DMS79 treated with DMSO at 0.1 percent for 48 hours (cell line): Measurements from ENCODE around the gene MYO1D.
"Not testable (repeated sequence)": the region's sequence is repeated elsewhere in the genome, so short reads cannot be mapped to it uniquely, and the experiment has no call there.

Experiments used
- DNase-seq: peaks from one replicate; lab custom pipeline; 2025; lab: John Stamatoyannopoulos, UW

The MYO1D gene

GRCh38 chr17:32727681-32728080, 149.2 kb downstream of the MYO1D start:
- no peak for DNase-seq

- DNase-seq = no peak
Observed at GRCh38 chr17:32725697-32726096, 151.2 kb downstream of the MYO1D start.

GRCh38 chr17:32723310-32723955, 153.5 kb downstream of the MYO1D start:
- DNase-seq = no peak

DNA sequence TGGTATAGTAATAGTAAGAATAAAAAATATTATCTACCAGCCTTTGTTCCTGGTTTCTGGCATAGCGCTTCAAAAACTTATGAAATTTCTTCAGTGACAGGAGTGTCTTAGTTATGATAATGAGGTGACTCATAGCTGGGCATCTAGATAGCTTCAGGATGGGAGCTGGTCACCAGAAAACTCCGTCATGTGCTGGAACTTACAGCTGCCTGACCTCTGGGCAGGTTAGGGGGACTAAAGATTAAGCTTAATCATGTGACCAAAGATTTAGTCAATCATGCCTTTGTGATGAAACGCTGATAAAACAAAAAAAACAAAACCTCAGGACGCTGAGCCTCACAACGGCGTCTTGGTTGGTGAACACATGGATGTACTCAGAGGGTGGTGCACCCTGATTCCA, 154.2 kb downstream of the MYO1D start:
- no peak for DNase-seq

GRCh38 chr17:32720671-32721070, 156.3 kb downstream of the MYO1D start:
- DNase-seq = no peak

DNA sequence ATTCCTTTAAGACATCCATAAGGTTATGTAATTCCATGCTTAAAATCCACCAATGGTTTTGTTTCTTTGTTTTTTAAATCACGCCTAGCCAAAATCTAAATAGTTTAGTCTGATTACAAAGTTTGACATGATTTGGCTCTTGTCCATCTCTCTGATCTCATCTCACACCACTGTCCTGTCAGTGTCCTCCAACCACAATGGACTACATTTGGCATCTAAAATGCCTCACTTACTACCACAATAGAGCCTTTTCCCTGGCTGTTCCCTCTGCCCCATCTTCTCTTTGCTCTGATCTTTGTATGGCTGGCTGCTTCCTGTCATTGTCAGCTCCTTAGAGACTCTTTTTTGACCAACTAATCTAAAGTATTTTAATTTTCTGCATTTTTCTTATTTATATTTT, 157.2 kb downstream of the MYO1D start:
- DNase-seq = no peak

GRCh38 chr17:32714922-32715321, 162.0 kb downstream of the MYO1D start:
- not testable (repeated sequence) for DNase-seq

- DNase-seq = not testable (repeated sequence)
Observed at GRCh38 chr17:32714206-32714605, 162.7 kb downstream of the MYO1D start.

DNA sequence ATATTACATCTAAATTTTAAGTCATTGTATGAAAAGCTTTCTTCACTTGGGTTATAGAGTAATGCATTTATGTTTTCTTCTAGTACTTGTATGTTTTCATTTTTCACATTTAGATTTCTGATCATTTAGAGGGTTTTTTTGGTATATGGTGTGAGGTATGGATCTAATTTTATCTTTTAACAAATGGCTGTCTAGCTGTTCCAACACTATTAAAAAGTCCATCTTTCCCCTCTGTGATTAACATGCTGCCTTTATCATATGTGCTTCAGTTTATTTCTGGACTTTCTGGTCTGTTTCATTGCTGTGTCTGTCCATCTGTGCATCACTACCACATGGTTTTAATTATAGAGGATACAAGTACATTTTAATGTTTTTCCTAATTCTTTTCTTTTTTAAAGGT, 163.8 kb downstream of the MYO1D start:
- DNase-seq = no peak

- no peak for DNase-seq
Observed at GRCh38 chr17:32709562-32709961, 167.4 kb downstream of the MYO1D start.

DNA sequence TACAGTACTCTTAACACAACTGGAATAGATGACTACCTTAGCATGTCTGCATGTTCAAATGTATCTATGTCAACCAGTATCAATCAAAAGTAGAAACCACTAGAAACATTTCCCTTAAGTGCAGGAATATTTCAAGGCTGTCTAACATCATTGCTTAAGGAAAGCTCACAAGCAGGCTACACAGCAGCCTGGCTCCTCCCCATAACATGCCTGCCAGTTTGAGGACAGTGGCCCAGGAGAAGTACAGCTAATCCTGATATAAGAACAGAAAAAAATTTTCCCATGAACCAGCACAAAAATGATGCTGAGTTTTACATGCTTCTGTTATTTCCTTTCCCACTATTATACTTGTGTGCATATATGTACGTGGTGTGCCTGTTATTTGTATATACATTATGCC, 175.1 kb downstream of the MYO1D start:
- no peak for DNase-seq

- DNase-seq = no peak
Observed at GRCh38 chr17:32699247-32699646, 177.7 kb downstream of the MYO1D start.

DNA sequence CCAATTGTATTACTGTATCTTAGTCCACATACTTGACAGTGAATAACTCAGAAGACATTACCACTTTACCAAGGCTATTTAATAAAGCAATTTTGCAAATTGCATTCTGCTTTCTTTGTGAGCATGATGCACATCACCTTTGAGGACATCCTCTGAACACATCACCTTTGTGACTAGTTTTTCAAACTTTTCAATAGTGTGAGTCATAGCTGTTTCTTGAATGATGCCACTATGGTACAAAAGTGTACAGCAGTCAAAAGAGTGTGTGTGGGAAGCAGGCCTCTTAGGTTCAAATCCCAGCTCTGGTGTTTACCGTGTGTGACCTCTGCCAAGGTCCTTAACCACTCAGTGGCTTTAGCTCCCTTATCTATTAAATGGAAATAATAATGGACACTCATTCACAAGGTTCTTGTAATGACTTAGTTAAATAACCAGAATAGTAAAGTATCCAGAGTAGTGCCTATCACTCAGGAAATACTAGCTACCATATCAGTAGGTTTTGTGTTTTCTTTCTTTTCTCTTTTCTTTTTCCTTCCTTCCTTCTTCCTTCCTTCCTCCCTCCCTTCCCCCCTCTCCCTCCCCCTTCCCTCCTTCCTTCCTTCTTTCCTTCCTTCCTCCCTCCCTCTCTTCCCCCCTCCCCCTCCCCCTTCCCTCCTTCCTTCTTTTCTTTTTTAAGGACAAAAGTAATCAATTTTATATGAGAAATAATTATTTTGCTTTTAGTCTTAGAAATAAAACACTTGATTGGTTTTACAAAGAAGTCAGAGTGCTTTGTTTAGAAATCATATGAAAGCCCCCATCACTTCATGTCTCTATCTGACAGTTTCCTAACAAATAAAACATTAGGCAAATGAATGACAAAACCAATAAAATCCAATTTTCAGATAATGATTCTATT, 178.9 kb downstream of the MYO1D start:
- DNase-seq = no peak

DNA sequence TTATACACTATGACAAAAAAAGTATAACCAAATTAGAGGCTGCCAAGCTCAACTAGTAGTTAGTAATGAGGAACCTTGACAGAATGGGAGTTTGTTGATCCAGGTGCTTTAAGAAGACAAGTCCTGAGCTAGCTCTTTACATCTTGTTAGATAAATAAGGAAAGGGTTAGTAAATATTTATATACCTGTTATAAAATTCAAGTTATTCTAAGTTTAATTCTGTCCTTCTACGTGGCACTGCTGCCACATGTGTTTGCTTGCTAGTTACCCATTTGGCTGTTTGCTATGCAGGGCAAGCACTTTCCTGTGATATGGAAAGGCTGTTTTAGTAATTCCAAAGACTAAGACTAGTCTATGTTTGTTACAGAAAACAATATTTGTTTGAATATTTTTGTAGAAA, 180.5 kb downstream of the MYO1D start:
- no peak for DNase-seq

GRCh38 chr17:32695864-32696263, 181.1 kb downstream of the MYO1D start:
- DNase-seq = no peak

GRCh38 chr17:32693194-32693897, 183.6 kb downstream of the MYO1D start:
- no peak for DNase-seq

DNA sequence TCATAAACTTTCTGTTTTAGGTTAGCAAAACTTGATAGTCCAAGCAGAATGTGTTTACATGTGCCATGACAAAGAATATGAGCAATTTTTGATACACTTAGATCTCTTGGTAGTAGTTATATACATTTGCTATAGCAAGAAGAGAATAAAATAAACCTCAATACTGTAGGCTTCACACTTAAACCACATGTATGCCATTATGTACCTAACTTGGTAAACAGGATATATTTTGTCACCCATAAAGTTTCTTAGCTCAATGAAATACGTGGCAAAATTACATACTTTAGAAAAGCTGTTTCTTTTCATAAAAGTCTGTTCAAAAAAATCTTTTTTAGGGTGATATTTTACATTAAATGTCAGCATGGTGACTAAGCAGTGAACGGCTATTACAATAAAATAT, 184.7 kb downstream of the MYO1D start:
- no peak for DNase-seq

GRCh38 chr17:32689348-32689747, 187.6 kb downstream of the MYO1D start:
- no peak for DNase-seq

- no peak for DNase-seq
Observed at GRCh38 chr17:32688221-32688620, 188.7 kb downstream of the MYO1D start.

DNA sequence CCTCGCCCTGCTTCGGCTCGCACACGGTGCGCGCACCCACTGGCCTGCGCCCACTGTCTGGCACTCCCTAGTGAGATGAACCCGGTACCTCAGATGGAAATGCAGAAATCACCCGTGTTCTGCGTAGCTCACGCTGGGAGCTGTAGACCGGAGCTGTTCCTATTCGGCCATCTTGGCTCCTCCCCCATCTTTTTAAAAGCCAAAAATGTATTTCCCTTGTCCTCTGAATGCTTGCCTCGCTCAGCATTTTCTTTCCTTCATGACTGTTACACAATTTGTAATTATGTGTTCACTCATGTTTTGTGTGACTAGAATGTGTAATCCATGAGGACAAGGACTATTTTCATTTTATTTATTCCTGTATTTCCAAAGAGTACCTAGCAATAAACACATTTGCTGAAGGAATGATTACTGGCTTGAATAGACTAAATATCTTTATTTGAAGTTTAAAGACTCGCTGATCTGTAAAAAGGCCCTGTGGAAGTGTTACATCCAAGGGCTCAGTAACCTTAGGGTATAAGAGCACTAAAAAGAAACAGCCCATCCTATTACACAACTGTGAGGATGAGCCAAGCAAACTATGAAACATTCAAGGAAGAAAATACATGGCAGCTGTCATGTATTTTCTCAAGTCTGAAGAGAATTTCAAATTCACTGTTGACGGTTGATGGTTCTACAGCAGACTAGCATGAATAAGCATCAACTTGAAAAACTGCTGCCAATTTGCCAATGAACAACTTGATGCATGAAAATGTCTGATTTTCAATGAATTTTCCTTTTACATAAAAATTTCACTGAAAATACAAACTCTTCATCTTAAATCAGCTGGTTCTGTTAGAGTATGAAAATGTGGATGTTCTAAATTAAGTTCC, 192.6 kb downstream of the MYO1D start:
- no peak for DNase-seq

GRCh38 chr17:32673964-32674363, 203.0 kb downstream of the MYO1D start:
- no peak for DNase-seq

GRCh38 chr17:32672711-32673110, 204.2 kb downstream of the MYO1D start:
- no peak for DNase-seq
